Spleen (tissue), 11 donors: ENCODE results near the gene PAK1. TPM values are rescaled to one million over a fixed set of nuclear protein-coding genes. Genes with fewer than 3 reads are reported as not detected.

Experiments used
- DNase-seq: peaks from one replicate; pipeline ENCODE4 v3.0.0-alpha.2; 2020
- H3K27ac ChIP-seq, 8 donors: fragments of 200-600 bp; sonication (generic) in 7 of 8; 1 replicate in 4 of 8; 2 replicates in 4 of 8; pipeline versions ENCODE4 v1.5.0 to v1.8.0; 2016 to 2021; ENCODE audit warnings: inconsistent platforms in 4 of 8, mild to moderate bottlenecking in 4 of 8, moderate library complexity in 1 of 8
- H3K27me3 ChIP-seq, 7 donors: fragments of 200-600 bp; sonication (generic) in 6 of 7; replicated peaks in 1 of 7; 1 replicate in 4 of 7; 2 replicates in 3 of 7; pipeline versions ENCODE4 v1.5.0 to v1.8.0; 2016 to 2021; ENCODE audit warnings: inconsistent platforms in 3 of 7, mild to moderate bottlenecking in 1 of 7
- H3K36me3 ChIP-seq, 6 donors: fragments of 200-600 bp; sonication (generic) in 5 of 6; 1 replicate in 4 of 6; 2 replicates in 2 of 6; pipeline versions ENCODE4 v1.5.0 to v1.8.0; 2016 to 2021; ENCODE audit warnings: inconsistent platforms in 2 of 6
- H3K4me1 ChIP-seq, 6 donors: fragments of 200-600 bp; sonication (generic) in 5 of 6; 1 replicate in 3 of 6; 2 replicates in 3 of 6; pipeline versions ENCODE4 v1.5.0 to v1.8.0; 2016 to 2021; ENCODE audit warnings: inconsistent platforms in 3 of 6
- H3K4me3 ChIP-seq, 8 donors: fragments of 200-600 bp; sonication (generic) in 7 of 8; 1 replicate in 4 of 8; 2 replicates in 4 of 8; pipeline versions ENCODE4 v1.5.0 to v1.8.0; 2016 to 2021; ENCODE audit warnings: inconsistent platforms in 4 of 8, mild to moderate bottlenecking in 4 of 8, moderate library complexity in 2 of 8
- H3K9me3 ChIP-seq, 8 donors: fragments of 200-600 bp; sonication (generic) in 7 of 8; 1 replicate in 4 of 8; 2 replicates in 4 of 8; pipeline versions ENCODE4 v1.5.0 to v1.8.0; 2016 to 2021; ENCODE audit warnings: inconsistent platforms in 4 of 8
- POLR2A ChIP-seq, 3 donors: fragments of 450-650 bp; IDR thresholded peaks; one replicate each; pipeline ENCODE4 v1.5.1; 2017; ENCODE audit warnings: antibody characterized with exemption in 3 of 3, mild to moderate bottlenecking in 1 of 3
- POLR2AphosphoS5 ChIP-seq, 3 donors: sonication (generic); formaldehyde crosslinking; IDR thresholded peaks; one replicate each; pipeline ENCODE4 v1.5.1; 2017; ENCODE audit warnings: antibody characterized with exemption in 3 of 3
- WGBS, 5 donors: extraction: QIAGEN DNeasy Blood & Tissue Kit in 3 of 5; methylation state at CpG; one replicate each; pipeline versions ENCODE4 v1.1.5 to v1.1.7; 2013 to 2018; 5-methylcytosine and 5-hydroxymethylcytosine counted together
- intact Hi-C: fragments of 100-400 bp; cut with DNase I; formaldehyde crosslinking; loops from one replicate; pipeline ENCODE4 v1.15.0; 2023; ENCODE audit warnings: low total_unique reads
- polyA plus RNA-seq, 3 donors: library from polyadenylated mRNA; stranded (reverse); fragments of 200-250 nt; gene quantifications; one replicate each; pipeline ENCODE4 v1.2.1, GENCODE V29; 2013
- total RNA-seq, 7 donors: library from RNA; depleted of rRNA in 3 of 7; stranded (reverse); fragments of >200 nt in 3 of 7; fragmentation: NEBNext Ultra II Directional in 4 of 7; extraction: Animal tissue kit (Norgen Biotek cat#: 25700) in 4 of 7; gene quantifications; one replicate each; pipeline versions ENCODE4 v1.1.0 to v1.2.1, GENCODE V29; 2016 to 2021
- TF ChIP-seq, protein P1 (sequence below), 11 experiments: fragments of 200-600 bp in 7 of 11; fragments of 450-650 bp in 4 of 11; sonication (generic) in 4 of 11; IDR thresholded peaks in 8 of 11; conservative IDR thresholded peaks in 3 of 11; 1 replicate in 7 of 11; 2 replicates in 4 of 11; pipeline versions ENCODE4 v1.4.0 to v1.8.0; 2016 to 2021; ENCODE audit warnings: antibody characterized with exemption in 11 of 11, inconsistent platforms in 4 of 11, mild to moderate bottlenecking in 1 of 11
- donor health status: healthy with polysubstance abuse.
- donor health status: DM: no; HTN: no; CAD: no; lungs with moderate emphysema.
- donor health status: DM: no; HTN: no; CAD: no.
- donor health status: Bipolar disorder and iron deficiency.
- donor health status: healthy.
- donor health status: DM: no; HTN: no; CAD: no.
- donor health status: DM: yes; HTN: yes; CAD: no.

PAK1 gene
- total and polyA plus RNA-seq, 10 donors: 9.3 to 76.5 (median 37.5) TPM

DNA sequence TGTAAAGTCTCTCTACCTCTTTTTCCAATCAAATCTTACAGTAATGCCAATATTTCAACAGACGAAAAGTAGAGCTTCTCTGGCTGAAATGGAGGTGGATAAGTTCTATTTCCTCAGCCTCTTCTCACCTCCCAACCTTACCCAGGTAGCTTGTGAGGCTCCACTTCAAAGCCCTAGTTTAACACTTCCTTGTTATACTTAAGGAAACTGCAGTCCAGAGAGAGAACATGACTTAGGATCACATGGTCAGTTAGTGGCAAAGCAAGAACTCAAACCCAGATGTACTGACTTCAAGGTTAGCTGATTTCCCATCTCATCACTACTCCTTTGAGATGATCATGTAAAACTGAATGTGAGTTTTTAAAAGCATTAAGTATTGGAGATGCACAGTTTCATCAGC is 32.5 kb downstream of the PAK1 start:
- H3K4me1 ChIP-seq: peaks cover 0 to 29% (median 16%) of the 10 kb centered on the region in 6 donors
- intact Hi-C loops: no loop called here
- 82 to 96% (median 93%) methylated on average over 1 of the region's 1 CpG for WGBS, 5 donors
- no peaks in the 10 kb centered on the region for H3K36me3 ChIP-seq
- no peak overlapping the region for H3K27ac ChIP-seq
- no peak for DNase-seq
- no peak overlapping the region for H3K4me3 ChIP-seq
- TF ChIP-seq POLR2AphosphoS5 (IDR thresholded peaks at IDR 0.05) (no peak), POLR2A (IDR thresholded peaks at IDR 0.05) (no peak)
- TF ChIP-seq, protein P1, sequence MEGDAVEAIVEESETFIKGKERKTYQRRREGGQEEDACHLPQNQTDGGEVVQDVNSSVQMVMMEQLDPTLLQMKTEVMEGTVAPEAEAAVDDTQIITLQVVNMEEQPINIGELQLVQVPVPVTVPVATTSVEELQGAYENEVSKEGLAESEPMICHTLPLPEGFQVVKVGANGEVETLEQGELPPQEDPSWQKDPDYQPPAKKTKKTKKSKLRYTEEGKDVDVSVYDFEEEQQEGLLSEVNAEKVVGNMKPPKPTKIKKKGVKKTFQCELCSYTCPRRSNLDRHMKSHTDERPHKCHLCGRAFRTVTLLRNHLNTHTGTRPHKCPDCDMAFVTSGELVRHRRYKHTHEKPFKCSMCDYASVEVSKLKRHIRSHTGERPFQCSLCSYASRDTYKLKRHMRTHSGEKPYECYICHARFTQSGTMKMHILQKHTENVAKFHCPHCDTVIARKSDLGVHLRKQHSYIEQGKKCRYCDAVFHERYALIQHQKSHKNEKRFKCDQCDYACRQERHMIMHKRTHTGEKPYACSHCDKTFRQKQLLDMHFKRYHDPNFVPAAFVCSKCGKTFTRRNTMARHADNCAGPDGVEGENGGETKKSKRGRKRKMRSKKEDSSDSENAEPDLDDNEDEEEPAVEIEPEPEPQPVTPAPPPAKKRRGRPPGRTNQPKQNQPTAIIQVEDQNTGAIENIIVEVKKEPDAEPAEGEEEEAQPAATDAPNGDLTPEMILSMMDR (IDR thresholded peaks at IDR 0.05 in 8 of 11, conservative IDR thresholded peaks at IDR 0.05 in 3 of 11): no peak
- no peaks in the 10 kb centered on the region for H3K27me3 ChIP-seq
- no peaks in the 10 kb centered on the region for H3K9me3 ChIP-seq

DNA sequence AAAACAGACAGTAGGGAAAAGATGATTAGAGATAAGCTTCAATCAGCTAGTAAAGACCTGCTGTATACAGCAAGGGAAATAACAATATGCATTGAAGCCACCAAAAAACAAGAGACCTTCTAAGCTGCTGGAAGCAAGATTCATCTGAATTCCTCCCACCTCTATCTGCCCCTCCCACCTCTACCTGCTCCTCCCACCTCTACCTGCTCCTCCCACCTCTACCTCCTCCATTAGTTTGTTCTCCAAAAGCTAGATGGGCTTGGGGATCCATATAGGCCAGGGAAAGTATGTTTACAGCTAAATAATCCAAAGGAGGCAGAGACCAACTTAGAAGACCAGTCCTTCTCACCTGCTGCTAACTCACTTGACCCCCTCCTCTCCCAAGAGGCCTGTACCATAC is 33.2 kb downstream of the PAK1 start:
- intact Hi-C loops: no loop called here
- Histone ChIP-seq H3K27ac (no peak overlapping the region), H3K4me3 (no peak overlapping the region), H3K27me3 (no peaks in the 10 kb centered on the region), H3K9me3 (no peaks in the 10 kb centered on the region), H3K4me1 (peaks cover 0 to 31% (median 12%) of the 10 kb centered on the region in 6 donors), H3K36me3 (no peaks in the 10 kb centered on the region)
- DNase-seq: no peak
- no peak for TF ChIP-seq POLR2AphosphoS5 (IDR thresholded peaks at IDR 0.05)
- TF ChIP-seq, protein P1 (IDR thresholded peaks at IDR 0.05 in 8 of 11, conservative IDR thresholded peaks at IDR 0.05 in 3 of 11): no peak
- no peak for TF ChIP-seq POLR2A (IDR thresholded peaks at IDR 0.05)

DNA sequence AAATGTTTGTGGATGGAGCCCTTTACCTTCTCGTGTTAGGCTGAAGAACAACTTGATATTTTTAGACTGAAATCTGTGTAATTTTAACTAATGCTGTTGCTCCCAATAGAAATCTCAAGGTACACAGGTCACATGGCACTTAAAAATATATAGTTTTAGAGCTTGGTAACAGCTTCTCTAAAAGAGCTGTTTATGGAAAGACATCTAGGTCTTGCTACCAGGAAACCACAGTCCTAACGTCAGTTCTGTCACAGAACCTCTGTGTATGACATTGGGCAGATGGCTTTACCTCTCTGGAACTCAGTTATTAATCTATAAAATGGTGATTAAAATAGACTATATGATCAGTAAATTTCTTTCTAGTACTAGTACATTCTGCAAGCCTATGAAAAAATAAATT is 35.4 kb downstream of the PAK1 start:
- no peak for DNase-seq
- Histone ChIP-seq H3K4me3 (no peak overlapping the region), H3K36me3 (no peaks in the 10 kb centered on the region), H3K9me3 (no peaks in the 10 kb centered on the region), H3K27ac (no peak overlapping the region), H3K4me1 (peaks cover 0 to 11% (median 0%) of the 10 kb centered on the region in 6 donors), H3K27me3 (no peaks in the 10 kb centered on the region)
- intact Hi-C loops: no loop called here
- TF ChIP-seq, protein P1 (IDR thresholded peaks at IDR 0.05 in 8 of 11, conservative IDR thresholded peaks at IDR 0.05 in 3 of 11): no peak
- TF ChIP-seq POLR2A (IDR thresholded peaks at IDR 0.05): no peak
- TF ChIP-seq POLR2AphosphoS5 (IDR thresholded peaks at IDR 0.05): no peak
- WGBS, 5 donors: 27 to 54% (median 41%) methylated on average over 2 of the region's 2 CpGs

DNA sequence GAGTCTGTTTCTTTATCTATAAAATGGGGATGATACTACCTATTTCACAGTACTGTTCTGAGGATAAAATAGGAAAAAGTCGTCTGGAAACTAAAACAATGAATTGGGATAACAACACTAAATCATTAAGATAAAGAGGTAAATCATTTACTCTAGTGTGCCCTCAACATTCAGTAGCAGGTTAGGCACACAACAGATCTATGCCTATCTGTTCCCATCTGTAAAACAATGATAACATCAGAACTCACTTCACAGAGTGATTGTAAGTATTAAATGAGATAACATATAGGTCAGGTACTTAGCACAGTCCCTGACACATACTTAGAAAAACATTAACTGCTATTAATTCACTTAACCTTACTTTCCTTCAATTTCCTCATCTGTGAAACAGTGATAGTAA is 36.9 kb downstream of the PAK1 start:
- H3K36me3 ChIP-seq: no peaks in the 10 kb centered on the region
- TF ChIP-seq POLR2AphosphoS5 (IDR thresholded peaks at IDR 0.05) (no peak), POLR2A (IDR thresholded peaks at IDR 0.05) (no peak)
- TF ChIP-seq, protein P1 (IDR thresholded peaks at IDR 0.05 in 8 of 11, conservative IDR thresholded peaks at IDR 0.05 in 3 of 11): no peak
- peaks cover 0 to 11% (median 0%) of the 10 kb centered on the region in 6 donors for H3K4me1 ChIP-seq
- WGBS, 5 donors: 30 to 60% (median 54%) methylated on average over 1 of the region's 1 CpG
- no peak overlapping the region for H3K27ac ChIP-seq
- H3K27me3 ChIP-seq: no peaks in the 10 kb centered on the region
- H3K4me3 ChIP-seq: no peak overlapping the region
- no peak for DNase-seq
- intact Hi-C loops: no loop called here
- no peaks in the 10 kb centered on the region for H3K9me3 ChIP-seq
